VCaP (cell line): ENCODE data around the gene GTF2H4.

Experiments used
- H3K27ac ChIP-seq: fragments of 450-650 bp; 2 replicates; pipeline ENCODE4 v1.5.1; 2017
- CTCF ChIP-seq: fragments of 450-650 bp; conservative IDR thresholded peaks from 2 replicates; pipeline ENCODE4 v1.5.1; 2017; ENCODE audit warnings: mild to moderate bottlenecking, moderate library complexity

Gene GTF2H4

GRCh38 chr6:30881392-30882203 lies 26.4 kb upstream of the GTF2H4 start:
- H3K27ac ChIP-seq: peak overlapping the region; percentile 95
- no peak for TF ChIP-seq CTCF

GRCh38 chr6:30882204-30882758 lies 25.7 kb upstream of the GTF2H4 start:
- no peak for TF ChIP-seq CTCF
- H3K27ac ChIP-seq: peak overlapping the region; percentile 95

- H3K27ac ChIP-seq: peak overlapping the region; percentile 95
These were observed 25.0 kb upstream of the GTF2H4 start for GRCh38 chr6:30882759-30883684.

GRCh38 chr6:30883685-30884520 lies 24.1 kb upstream of the GTF2H4 start, which contains the start of gene DDR1:
Gene DDR1 (plus strand): TSS chr6:30884519. CDS start chr6:30888730, 4,211 bp downstream.
- no peak for TF ChIP-seq CTCF
- H3K27ac ChIP-seq: peak within 1 kb of the TSS; percentile 95

More at GRCh38 chr6:30882759-30883684, 25.0 kb upstream of the GTF2H4 start:
- no peak for TF ChIP-seq CTCF

- TF ChIP-seq CTCF: no peak
- H3K27ac ChIP-seq: peak overlapping the region; percentile 95
These were observed 23.2 kb upstream of the GTF2H4 start for GRCh38 chr6:30884521-30885480.

GRCh38 chr6:30885481-30885998 lies 22.5 kb upstream of the GTF2H4 start:
- peak overlapping the region; percentile 95 for H3K27ac ChIP-seq

More at GRCh38 chr6:30885481-30885998, 22.5 kb upstream of the GTF2H4 start:
- no peak for TF ChIP-seq CTCF
